Loucy (cell line): ENCODE measurements around the gene RBP3.

Experiments
- H2AFZ ChIP-seq: fragments of 200-600 bp; sonication (generic); 2 replicates; pipeline ENCODE4 v1.6.0; 2016; ENCODE audit warnings: antibody characterized with exemption, mild to moderate bottlenecking, low read length, moderate library complexity
- H3F3A ChIP-seq: fragments of 200-600 bp; 2 replicates; pipeline ENCODE4 v1.6.0; 2016; ENCODE audit warnings: antibody characterized with exemption, low read depth, mild to moderate bottlenecking
- H3K27me3 ChIP-seq: fragments of 200-600 bp; sonication (generic); 2 replicates; pipeline ENCODE4 v1.6.1; 2014; ENCODE audit warnings: low read length, mild to moderate bottlenecking; ENCODE audit not compliant: insufficient read depth, poor library complexity, severe bottlenecking
- H3K36me3 ChIP-seq: fragments of 200-600 bp; sonication (generic); 2 replicates; pipeline ENCODE4 v1.6.1; 2016; ENCODE audit warnings: low read length; ENCODE audit not compliant: insufficient read depth
- H3K4me1 ChIP-seq: fragments of 200-600 bp; sonication (generic); 2 replicates; pipeline ENCODE4 v1.5.1; 2014; ENCODE audit warnings: low read length, mild to moderate bottlenecking; ENCODE audit not compliant: insufficient read depth, poor library complexity, severe bottlenecking
- H3K4me2 ChIP-seq: fragments of 200-600 bp; sonication (generic); 2 replicates; pipeline ENCODE4 v1.6.0; 2014; ENCODE audit warnings: antibody characterized with exemption, low read length, low read depth, mild to moderate bottlenecking; ENCODE audit not compliant: poor library complexity, severe bottlenecking
- H3K4me3 ChIP-seq: fragments of 200-600 bp; sonication (generic); 2 replicates; pipeline ENCODE4 v1.5.1; 2014; ENCODE audit warnings: low read length, mild to moderate bottlenecking, mixed read lengths; ENCODE audit not compliant: poor library complexity, severe bottlenecking
- H3K79me2 ChIP-seq: fragments of 200-600 bp; sonication (generic); 2 replicates; pipeline ENCODE4 v1.6.1; 2014; ENCODE audit warnings: low read length; ENCODE audit not compliant: insufficient read depth
- H3K9ac ChIP-seq: fragments of 200-600 bp; sonication (generic); 2 replicates; pipeline ENCODE4 v1.6.0; 2014; ENCODE audit warnings: mild to moderate bottlenecking, low read depth, low read length, moderate library complexity; ENCODE audit not compliant: poor library complexity, severe bottlenecking
- H3K9me2 ChIP-seq: fragments of 200-600 bp; sonication (generic); replicated peaks from 2 replicates; pipeline ENCODE4 v1.6.1; 2016; ENCODE audit warnings: low read depth, low read length, mixed read lengths
- H3K9me3 ChIP-seq: fragments of 200-600 bp; sonication (generic); 2 replicates; pipeline ENCODE4 v1.6.1; 2014; ENCODE audit warnings: mild to moderate bottlenecking, antibody characterized with exemption, low read length, low read depth; ENCODE audit not compliant: insufficient read depth
- H4K20me1 ChIP-seq: fragments of 200-600 bp; sonication (generic); 2 replicates; pipeline ENCODE4 v1.6.0; 2014; ENCODE audit warnings: antibody characterized with exemption, low read length, mild to moderate bottlenecking; ENCODE audit not compliant: insufficient read depth, poor library complexity, severe bottlenecking
- CTCF ChIP-seq: fragments of 200-600 bp; sonication (generic); conservative IDR thresholded peaks from 2 replicates; pipeline ENCODE4 v1.5.1; 2014; ENCODE audit warnings: mild to moderate bottlenecking, antibody characterized with exemption, low read length
- EZH2phosphoT487 ChIP-seq: fragments of 200-600 bp; IDR thresholded peaks from 2 replicates; pipeline ENCODE4 v1.6.1; 2018; ENCODE audit warnings: antibody characterized with exemption, mild to moderate bottlenecking, moderate library complexity, borderline replicate concordance

RBP3 gene

GRCh38 chr10:47316131-47316530 is 32.0 kb upstream of the RBP3 start:
- Histone ChIP-seq H3K4me1 (peaks cover 16% of the 10 kb centered on the region), H2AFZ (no peak overlapping the region), H3K4me3 (no peak overlapping the region), H3K9ac (no peak overlapping the region), H4K20me1 (no peaks in the 10 kb centered on the region), H3K27me3 (no peaks in the 10 kb centered on the region), H3K79me2 (no peaks in the 10 kb centered on the region), H3F3A (peaks cover 5% of the 10 kb centered on the region; the same call in 1 of the 2 replicates), H3K9me2 (no peaks in the 10 kb centered on the region), H3K36me3 (no peaks in the 10 kb centered on the region), H3K9me3 (no peaks in the 10 kb centered on the region), H3K4me2 (no peak overlapping the region)
- TF ChIP-seq EZH2phosphoT487, result no peak
- TF ChIP-seq CTCF, result no peak

GRCh38 chr10:47317251-47317650 is 30.9 kb upstream of the RBP3 start:
- TF ChIP-seq CTCF (no peak), EZH2phosphoT487 (no peak)
- H2AFZ ChIP-seq, result no peak overlapping the region
- H3K9me3 ChIP-seq, result no peaks in the 10 kb centered on the region
- no peaks in the 10 kb centered on the region for H3K9me2 ChIP-seq
- H3K79me2 ChIP-seq, result no peaks in the 10 kb centered on the region
- peaks cover 8% of the 10 kb centered on the region for H3K4me1 ChIP-seq
- H3K36me3 ChIP-seq, result no peaks in the 10 kb centered on the region
- no peak overlapping the region for H3K4me3 ChIP-seq
- no peak overlapping the region for H3K4me2 ChIP-seq
- no peaks in the 10 kb centered on the region for H4K20me1 ChIP-seq
- H3F3A ChIP-seq, result no peaks in the 10 kb centered on the region
- no peak overlapping the region for H3K9ac ChIP-seq
- no peaks in the 10 kb centered on the region for H3K27me3 ChIP-seq

- Histone ChIP-seq H2AFZ (no peak overlapping the region; the same call in 1 of the 2 replicates), H3K27me3 (no peaks in the 10 kb centered on the region), H3K36me3 (no peaks in the 10 kb centered on the region), H3K9ac (no peak overlapping the region), H3K9me2 (no peaks in the 10 kb centered on the region), H3K79me2 (no peaks in the 10 kb centered on the region), H3K9me3 (no peaks in the 10 kb centered on the region), H3F3A (no peaks in the 10 kb centered on the region), H3K4me3 (no peak overlapping the region), H3K4me1 (peaks cover 5% of the 10 kb centered on the region), H4K20me1 (no peaks in the 10 kb centered on the region), H3K4me2 (no peak overlapping the region)
- TF ChIP-seq CTCF, result no peak
- no peak for TF ChIP-seq EZH2phosphoT487
Measured at GRCh38 chr10:47318706-47319105, 29.5 kb upstream of the RBP3 start.
